ENCODE data around the gene SIK3.

Gene SIK3

DNA sequence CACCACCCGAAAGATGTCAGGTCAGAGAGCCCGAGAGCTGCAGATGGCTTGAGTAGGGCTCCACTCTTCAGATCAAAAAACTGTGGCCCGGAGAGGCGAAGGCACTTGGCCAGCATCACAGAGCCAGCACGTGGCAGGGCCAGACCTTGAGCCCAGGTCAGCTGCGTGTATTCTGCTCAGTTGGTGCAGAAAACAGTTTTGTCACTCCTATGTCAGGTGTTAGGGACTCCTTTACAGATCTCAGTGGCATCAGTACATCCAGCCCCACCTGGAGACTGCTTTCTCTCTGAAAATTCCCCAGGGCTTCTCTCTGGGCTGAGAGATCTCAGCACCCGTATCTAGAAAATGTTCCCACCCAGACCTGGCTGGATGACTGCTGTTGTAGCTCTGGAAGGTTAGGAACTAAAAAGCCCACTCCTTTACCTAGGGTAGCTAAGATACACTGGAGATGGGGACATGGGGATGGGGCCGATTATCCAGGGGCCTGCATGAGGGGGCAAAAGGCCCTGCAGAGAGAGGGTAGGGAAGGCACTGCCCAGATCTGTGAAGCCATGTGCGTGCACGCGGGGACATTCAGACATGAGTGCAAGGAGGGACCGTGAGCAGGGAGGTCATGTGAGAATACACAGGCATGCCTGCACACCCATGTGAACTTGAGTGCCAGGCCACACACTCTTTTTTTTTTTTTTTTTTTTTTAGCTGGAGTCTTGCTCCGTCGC, 264.3 kb downstream of the SIK3 start:
- no peak for DNase-seq

DNA sequence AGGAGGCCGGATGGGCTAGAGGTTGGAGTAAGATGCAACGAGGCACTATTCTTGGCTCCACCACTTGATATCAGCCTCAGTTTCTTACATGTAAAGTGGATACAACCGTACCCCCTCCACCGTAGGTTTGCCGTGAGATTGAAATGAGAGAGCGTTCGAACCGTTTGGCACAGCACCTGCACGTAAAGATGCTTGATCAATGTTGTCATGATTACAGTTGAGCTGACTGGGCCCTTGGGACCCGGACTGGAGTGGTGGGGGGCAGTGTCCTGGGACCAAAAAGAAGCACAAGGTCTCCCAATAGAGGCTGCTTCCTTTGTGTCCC, 264.8 kb downstream of the SIK3 start:
- no peak for DNase-seq

DNA sequence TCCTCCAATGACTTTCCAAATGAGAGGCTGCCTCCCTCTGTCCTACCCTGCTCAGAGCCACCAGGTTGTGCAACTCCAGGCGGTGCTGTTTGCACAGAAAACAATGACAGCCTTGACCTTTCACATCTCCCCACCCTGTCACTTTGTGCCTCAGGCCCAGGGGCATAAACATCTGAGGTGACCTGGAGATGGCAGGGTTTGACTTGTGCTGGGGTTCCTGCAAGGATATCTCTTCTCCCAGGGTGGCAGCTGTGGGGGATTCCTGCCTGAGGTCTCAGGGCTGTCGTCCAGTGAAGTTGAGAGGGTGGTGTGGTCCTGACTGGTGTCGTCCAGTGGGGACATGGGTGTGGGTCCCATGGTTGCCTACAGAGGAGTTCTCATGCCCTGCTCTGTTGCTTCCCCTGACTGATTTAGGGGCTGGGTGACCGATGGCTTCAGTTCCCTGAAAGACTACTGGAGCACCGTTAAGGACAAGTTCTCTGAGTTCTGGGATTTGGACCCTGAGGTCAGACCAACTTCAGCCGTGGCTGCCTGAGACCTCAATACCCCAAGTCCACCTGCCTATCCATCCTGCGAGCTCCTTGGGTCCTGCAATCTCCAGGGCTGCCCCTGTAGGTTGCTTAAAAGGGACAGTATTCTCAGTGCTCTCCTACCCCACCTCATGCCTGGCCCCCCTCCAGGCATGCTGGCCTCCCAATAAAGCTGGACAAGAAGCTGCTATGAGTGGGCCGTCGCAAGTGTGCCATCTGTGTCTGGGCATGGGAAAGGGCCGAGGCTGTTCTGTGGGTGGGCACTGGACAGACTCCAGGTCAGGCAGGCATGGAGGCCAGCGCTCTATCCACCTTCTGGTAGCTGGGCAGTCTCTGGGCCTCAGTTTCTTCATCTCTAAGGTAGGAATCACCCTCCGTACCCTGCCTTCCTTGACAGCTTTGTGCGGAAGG, 265.6 kb downstream of the SIK3 start:
- no peak for DNase-seq

DNA sequence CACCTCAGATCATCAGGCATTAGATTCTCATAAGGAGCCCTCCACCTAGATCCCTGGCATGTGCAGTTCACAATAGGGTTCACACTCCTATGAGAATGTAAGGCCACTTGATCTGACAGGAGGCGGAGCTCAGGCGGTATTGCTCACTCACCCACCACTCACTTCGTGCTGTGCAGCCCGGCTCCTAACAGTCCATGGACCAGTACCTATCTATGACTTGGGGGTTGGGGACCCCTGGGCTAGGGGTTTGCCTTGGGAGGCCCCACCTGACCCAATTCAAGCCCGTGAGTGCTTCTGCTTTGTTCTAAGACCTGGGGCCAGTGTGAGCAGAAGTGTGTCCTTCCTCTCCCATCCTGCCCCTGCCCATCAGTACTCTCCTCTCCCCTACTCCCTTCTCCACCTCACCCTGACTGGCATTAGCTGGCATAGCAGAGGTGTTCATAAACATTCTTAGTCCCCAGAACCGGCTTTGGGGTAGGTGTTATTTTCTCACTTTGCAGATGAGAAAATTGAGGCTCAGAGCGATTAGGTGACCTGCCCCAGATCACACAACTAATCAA, 266.4 kb downstream of the SIK3 start:
- no peak for DNase-seq

DNA sequence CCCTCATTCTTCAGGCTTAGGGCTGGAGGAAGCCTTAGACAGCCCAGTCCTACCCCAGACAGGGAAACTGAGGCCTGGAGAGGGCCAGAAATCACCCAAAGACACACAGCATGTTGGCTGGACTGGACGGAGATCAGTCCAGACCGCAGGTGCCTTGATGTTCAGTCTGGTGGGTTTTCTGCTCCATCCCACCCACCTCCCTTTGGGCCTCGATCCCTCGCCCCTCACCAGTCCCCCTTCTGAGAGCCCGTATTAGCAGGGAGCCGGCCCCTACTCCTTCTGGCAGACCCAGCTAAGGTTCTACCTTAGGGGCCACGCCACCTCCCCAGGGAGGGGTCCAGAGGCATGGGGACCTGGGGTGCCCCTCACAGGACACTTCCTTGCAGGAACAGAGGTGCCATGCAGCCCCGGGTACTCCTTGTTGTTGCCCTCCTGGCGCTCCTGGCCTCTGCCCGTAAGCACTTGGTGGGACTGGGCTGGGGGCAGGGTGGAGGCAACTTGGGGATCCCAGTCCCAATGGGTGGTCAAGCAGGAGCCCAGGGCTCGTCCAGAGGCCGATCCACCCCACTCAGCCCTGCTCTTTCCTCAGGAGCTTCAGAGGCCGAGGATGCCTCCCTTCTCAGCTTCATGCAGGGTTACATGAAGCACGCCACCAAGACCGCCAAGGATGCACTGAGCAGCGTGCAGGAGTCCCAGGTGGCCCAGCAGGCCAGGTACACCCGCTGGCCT, 267.9 kb downstream of the SIK3 start:
- DNase-seq, result no peak

DNA sequence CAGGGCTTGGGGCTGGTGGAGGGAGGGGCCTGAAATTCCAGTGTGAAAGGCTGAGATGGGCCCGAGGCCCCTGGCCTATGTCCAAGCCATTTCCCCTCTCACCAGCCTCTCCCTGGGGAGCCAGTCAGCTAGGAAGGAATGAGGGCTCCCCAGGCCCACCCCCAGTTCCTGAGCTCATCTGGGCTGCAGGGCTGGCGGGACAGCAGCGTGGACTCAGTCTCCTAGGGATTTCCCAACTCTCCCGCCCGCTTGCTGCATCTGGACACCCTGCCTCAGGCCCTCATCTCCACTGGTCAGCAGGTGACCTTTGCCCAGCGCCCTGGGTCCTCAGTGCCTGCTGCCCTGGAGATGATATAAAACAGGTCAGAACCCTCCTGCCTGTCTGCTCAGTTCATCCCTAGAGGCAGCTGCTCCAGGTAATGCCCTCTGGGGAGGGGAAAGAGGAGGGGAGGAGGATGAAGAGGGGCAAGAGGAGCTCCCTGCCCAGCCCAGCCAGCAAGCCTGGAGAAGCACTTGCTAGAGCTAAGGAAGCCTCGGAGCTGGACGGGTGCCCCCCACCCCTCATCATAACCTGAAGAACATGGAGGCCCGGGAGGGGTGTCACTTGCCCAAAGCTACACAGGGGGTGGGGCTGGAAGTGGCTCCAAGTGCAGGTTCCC, 268.6 kb downstream of the SIK3 start, which contains the start of gene APOC3:
Gene APOC3 (plus strand): TSS at position 383 of the 659 bp plus-strand sequence. CDS start 676 bp downstream, outside the sequence.
- no peak for DNase-seq

DNA sequence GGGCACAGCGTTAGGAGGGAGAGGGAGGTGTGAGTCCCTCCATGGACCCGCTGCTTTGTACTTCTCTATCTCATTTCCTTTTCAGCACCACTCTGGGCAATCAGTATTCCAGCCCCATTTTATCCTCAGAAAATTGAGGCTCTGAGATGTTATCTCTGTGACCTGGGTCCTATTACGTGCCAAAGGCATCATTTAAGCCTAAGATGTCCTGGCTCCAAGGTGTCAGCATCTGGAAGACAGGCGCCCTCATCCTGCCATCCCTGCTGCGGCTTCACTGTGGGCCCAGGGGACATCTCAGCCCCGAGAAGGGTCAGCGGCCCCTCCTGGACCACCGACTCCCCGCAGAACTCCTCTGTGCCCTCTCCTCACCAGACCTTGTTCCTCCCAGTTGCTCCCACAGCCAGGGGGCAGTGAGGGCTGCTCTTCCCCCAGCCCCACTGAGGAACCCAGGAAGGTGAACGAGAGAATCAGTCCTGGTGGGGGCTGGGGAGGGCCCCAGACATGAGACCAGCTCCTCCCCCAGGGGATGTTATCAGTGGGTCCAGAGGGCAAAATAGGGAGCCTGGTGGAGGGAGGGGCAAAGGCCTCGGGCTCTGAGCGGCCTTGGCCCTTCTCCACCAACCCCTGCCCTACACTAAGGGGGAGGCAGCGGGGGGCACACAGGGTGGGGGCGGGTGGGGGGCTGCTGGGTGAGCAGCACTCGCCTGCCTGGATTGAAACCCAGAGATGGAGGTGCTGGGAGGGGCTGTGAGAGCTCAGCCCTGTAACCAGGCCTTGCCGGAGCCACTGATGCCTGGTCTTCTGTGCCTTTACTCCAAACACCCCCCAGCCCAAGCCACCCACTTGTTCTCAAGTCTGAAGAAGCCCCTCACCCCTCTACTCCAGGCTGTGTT, 269.4 kb downstream of the SIK3 start:
- no peak for DNase-seq

DNA sequence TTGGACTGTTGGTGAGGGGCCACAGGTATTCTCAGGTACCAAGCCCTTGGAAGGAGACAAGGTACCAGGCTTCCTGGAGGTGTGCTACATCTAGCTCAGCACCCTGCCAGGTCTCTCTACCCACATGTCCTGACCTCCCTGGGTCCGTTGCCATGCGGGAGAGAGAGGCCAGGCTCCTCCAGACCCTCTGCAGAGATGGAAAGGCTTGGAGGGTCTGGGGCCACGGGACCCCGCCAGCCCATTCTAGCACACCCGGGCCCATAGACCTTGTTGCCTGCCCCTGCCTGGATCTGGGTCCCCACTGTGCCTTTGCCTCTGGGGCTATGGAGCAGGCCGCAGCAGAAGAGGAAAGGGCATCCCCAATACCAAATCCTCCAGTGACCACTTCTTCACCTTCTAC, 270.8 kb downstream of the SIK3 start:
- DNase-seq, result no peak

DNA sequence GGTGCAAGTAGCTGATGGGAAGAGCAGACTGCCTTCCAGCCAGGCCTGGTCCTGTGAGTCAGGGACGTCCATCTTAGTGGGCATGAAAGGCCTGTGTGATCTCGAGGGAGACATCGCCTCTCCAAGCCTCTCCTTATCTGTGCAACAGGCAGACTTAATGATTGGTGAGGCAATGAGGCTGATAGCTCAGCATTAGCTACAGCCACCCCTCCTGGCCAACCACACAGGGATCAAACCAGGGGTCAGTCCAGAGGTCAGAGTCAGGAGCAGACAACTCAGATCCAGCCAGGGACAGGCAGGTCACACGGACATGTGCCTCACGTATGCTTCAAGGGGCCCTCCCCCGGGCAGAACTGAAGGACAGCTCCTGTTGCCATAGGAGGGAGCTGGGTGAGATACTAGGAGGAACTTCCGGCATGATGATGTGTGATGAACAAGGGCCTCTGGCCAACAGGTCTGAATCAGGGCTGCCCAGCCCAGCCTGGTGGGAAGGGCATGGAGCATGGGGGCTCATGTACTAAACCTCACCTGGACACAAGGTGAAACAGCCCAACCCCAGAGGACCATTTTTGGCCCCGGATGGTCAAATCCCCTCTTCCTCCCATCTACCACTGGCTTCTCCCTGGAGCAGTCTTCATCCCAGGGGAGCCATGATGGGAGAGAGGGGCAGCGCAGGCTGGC, 271.3 kb downstream of the SIK3 start:
- no peak for DNase-seq

DNA sequence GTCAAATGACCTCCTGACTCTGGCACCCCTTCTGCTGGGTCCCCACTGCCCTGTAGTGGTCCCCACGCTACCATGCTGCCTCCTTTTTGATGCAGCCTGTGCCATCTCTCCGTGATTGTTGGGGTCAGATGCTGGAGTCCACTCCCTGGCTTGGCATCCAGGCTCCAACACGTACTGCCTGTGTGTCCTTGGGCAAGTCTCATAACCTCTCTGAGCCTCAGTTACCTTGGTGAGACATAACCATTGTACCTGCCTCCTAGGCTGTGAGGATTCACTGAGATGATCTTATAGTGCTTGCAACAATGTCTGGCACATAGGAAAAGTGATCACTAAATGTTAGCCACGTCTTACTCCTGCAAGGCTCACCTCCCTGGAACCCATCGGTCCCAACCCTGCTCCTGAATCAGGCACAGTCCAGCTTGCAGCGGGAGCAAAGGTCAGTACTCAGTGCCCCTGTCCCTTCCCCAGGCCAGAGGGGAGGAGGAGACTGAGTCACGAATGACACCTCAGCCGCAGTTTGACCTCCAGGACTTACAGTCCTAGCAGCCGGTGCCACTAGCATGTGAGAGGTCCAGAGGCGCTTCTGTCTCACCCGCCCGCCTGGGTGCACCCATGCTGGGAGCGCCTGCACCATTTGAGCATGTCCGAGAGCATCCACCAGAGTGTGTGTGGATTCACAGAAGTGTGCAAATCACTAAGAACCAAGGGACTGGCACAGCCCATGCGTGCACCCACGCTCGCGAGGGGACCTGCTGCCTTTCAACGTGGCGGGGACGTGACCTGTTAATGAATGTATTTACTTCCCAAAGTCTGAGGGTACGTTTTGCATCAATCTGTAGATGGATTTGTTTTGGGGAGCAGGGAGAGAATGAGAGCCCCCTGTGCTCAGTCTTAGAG, 272.1 kb downstream of the SIK3 start:
- no peak for DNase-seq

DNA sequence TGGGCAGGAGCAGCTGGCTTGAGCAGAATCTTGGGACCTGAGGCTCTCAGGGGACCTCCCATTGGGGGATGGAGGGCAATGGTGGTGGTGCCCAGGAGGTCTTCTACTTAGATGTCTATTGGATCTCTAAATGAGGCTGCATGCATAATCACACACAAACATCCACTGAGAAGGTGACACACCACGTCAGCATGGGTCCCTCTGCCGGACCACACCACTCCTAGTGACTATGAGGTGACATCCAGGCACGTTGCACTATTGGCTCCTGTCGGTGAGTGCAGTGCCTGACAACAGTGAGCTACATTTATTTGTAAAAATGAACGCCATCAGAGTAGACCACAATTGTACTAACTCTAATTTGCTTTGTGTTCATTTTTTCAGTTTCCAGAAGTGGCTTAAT, 272.8 kb downstream of the SIK3 start:
- DNase-seq, result no peak

DNA sequence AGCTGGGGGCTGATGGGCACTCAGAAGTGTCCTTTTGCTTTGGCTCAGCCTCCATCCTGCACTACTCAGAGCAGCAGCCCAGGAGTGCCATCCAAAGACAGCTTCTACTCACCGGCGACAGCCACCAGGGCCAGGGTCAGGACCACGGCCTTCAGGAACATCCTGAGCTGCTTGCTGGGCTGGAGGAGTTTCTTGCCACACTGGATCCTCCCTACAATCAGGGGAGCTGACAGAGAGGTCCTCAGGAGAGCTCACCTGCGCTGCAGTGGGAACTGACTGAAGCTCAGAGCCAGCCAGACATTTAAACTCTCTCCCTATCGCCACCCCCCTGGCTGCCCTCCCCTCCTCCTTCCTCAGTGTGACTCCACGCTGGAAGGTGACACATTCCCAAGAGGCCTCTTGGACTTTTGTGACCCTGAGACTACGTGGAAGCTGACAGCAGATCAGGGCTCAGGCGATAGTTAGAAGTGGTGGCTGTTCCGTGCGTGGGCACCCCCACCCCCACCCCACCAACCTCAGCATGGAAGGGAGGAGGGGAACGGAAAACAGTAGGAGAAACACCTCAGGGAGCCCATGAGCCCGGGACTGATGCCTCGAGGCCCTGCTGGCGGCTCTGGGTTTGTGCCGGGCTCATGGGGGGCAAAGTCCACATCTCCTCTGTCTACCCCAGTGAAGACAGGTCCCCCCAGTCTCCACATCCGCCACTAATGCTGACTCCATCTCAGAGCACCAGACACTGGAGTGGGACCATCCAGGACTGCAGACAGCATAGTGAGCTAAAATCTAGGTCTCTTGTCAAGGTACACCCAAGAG, 275.0 kb downstream of the SIK3 start, which contains the start of gene APOA4:
Gene APOA4 (minus strand): TSS at position 274 of the 813 bp plus-strand sequence. CDS start 113 bp downstream, at position 161.
- no peak for DNase-seq

DNA sequence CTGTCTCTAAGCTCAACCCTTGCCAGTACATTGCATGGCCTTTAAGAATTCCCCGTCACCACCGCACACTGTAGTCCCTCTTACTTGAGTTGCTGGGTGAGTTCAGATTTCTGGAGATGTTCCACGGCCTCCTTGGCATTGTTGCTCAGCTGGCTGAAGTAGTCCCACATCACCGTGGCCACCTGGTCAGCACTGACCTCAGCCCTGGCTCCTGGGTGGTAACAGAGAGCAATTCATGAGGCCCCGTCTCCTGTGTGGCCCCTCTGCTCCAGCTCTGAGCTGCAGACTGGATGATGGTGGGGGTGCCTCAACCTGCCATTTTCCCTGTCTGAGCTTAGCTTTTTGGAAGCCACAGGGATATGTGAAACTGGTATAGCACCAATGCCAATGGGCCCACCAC, 275.7 kb downstream of the SIK3 start:
- no peak for DNase-seq

DNA sequence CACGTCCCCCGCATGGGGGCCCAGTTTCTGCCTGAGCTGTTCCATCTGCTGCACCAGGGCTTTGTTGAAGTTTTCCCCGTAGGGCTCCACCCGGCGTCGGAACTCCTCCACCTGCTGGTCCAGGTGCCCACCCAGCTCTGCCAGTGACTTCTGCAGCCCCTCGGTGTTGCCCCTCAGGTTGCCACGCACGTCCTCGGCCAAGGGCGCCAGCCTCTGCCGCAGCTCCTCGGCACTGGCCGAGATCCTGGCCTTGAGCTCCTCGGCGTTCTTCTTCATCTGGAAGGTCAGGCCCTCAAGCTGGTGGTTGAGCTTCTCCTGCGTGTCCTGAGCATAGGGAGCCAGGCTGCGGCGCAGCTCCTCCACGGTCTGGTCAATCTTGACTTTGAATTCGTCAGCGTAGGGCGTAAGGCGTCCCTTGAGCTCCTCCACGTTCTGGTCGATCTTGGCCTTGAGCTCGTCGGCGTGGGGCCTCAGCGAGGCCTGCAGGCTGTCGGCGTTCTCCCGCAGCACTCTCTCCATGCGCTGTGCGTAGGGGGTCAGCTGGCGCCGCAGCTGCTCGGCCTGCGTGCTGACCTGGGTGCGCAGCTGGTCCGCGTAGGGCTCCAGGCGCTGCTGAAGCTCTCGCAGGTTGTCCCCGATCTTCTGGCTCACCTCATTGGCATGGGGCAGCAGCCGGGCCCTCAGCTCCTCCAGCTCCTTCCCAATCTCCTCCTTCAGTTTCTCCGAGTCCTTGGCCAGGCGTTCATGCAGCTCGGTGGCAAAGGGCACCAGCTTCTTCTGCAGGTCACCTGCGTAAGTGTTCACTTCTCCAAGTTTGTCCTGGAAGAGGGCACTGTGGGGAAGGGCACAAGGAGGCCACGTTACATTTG, 276.9 kb downstream of the SIK3 start:
- no peak for DNase-seq

DNA sequence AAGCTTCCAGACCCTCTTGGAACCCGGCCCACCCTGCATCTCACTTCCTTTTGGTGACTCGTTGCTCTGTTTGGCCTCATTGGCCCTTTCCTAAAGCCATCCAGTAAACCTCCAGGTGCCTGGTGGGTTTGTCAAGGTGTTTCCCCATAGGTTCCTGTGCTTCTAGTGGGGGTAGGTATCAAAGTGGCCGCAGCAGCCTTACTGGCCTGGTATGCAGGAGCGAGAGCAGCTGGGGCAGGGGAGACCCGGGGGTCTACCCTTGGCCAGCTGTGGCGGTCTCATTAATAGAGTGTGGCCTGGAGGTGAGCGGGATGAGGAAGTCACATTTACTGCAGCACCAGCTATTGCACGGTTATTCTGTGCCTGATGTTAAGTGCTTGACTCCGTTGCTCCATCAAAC, 279.2 kb downstream of the SIK3 start:
- no peak for DNase-seq

DNA sequence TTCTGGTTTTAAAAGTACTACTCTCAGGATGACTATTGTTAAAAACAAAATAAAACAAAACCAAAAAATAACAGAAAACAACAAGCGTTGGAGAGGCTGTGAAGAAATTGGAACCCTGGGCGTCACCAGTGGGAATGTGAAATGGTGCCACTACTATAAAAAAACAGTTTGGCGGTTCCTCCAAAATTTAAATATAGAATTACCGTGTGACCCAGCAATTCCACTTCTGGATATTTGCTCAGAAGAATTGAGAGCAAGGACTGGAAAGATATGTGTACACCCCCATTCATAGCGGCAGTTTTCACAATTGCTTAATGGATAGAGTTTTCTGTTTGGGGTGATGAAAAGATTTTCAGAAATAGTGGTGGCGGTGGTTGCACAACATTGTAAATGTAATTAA, 283.7 kb downstream of the SIK3 start:
- no peak for DNase-seq

DNA sequence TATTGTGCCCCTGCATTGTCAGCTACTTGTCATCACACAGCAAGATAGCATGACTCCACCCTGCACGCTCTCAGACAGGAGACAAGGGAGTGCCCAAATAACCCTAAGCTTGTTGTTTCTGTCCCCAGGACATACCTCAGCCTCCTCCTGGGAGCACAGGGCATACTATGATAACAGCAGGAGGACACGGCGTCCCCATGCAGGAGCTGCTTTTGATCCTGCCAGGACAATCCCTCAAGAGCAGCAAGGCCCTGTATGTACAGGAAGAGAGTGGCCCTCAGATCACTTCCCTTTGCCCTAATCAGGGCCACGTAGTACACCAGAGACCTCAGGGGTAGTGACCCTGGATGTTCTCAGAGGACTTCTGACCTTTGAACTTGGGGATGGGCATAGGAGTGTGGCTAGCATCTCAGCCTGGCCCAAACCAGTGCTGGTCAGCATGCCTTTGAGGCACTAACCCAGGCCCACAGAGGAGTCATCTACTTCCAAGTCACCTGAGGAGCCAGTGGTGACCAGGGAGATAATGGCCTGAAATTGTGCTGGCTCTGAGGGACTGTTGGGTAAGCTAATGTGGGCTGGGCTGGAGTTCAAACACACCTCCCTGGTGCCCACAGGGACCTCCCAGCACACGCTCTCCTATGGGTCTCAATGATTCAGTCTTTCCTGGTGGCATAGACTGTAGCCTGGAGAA, 284.3 kb downstream of the SIK3 start:
- DNase-seq, result no peak

All from NCI-H524 (cell line).